IMR-90 (cell line): ENCODE measurements around the gene MNAT1. TPM values are rescaled to one million over a fixed set of nuclear protein-coding genes. Genes with fewer than 3 reads are reported as not detected.

ENCODE experiments used
- ATAC-seq: fragments of 200-7000 bp; cut with Tn5 transposase; 2 replicates; pipeline ENCODE4 v1.9.1; 2020; ENCODE audit warnings: low read depth, mild to moderate bottlenecking, moderate library complexity
- BruUV-seq: library from RNA; stranded (reverse); fragments of 400-500 nt; replicated peaks from 2 replicates; lab custom pipeline; 2021; lab: Mats Ljungman, UMichigan
- CTCF ChIA-PET: fragments of 300-600 bp; formaldehyde crosslinking; extraction: SDS; loops from one replicate; lab custom pipeline; 2021; ENCODE audit warnings: antibody characterized with exemption; lab: Yijun Ruan, JAX
- POLR2A ChIA-PET: fragments of 300-600 bp; sonication (Branson Sonifier 250); formaldehyde crosslinking; loops from one replicate; lab custom pipeline; 2022; ENCODE audit warnings: antibody characterized with exemption; ENCODE audit not compliant: unreplicated experiment; lab: Charles Lee
- DNase-seq: peaks from one replicate; pipeline ENCODE4 v3.0.0; 2013
- H2AFZ ChIP-seq: replicated peaks from 2 replicates; pipeline ENCODE3; 2013; ENCODE audit warnings: low read length, mild to moderate bottlenecking; ENCODE audit not compliant: poor library complexity
- H2AK5ac ChIP-seq: 2 replicates; pipeline ENCODE4 v1.6.1; 2013; ENCODE audit warnings: low read depth, low read length, inconsistent platforms
- H2AK9ac ChIP-seq: replicated peaks from 2 replicates; pipeline ENCODE3; 2013; ENCODE audit warnings: mild to moderate bottlenecking, low read depth, low read length, moderate library complexity; ENCODE audit not compliant: poor library complexity
- H2BK120ac ChIP-seq: 2 replicates; pipeline ENCODE4 v1.6.1; 2013; ENCODE audit warnings: low read depth, low read length, inconsistent platforms
- H2BK15ac ChIP-seq: 3 replicates; pipeline ENCODE4 v1.6.1; 2013; ENCODE audit warnings: low read depth, low read length, inconsistent platforms
- H2BK20ac ChIP-seq: 2 replicates; pipeline ENCODE4 v1.6.1; 2013; ENCODE audit warnings: low read depth, mild to moderate bottlenecking, inconsistent platforms, low read length, moderate library complexity
- H2BK5ac ChIP-seq: 2 replicates; pipeline ENCODE4 v1.6.1; 2013; ENCODE audit warnings: mild to moderate bottlenecking, low read depth, low read length, inconsistent platforms; ENCODE audit not compliant: poor library complexity, severe bottlenecking
- H3K14ac ChIP-seq: replicated peaks from 2 replicates; pipeline ENCODE4 v1.6.1; 2013; ENCODE audit warnings: low read depth, low read length, inconsistent platforms
- H3K18ac ChIP-seq: 2 replicates; pipeline ENCODE4 v1.6.1; 2013; ENCODE audit warnings: low read depth, low read length, control low read depth
- H3K23ac ChIP-seq: 2 replicates; pipeline ENCODE4 v1.6.1; 2013; ENCODE audit warnings: low read depth, low read length, inconsistent platforms
- H3K27ac ChIP-seq: 2 replicates; pipeline ENCODE4 v1.5.1; 2013; ENCODE audit warnings: mild to moderate bottlenecking, control low read depth, low read length; ENCODE audit not compliant: insufficient read depth
- H3K27me3 ChIP-seq: 2 replicates; pipeline ENCODE4 v1.6.1; 2013; ENCODE audit warnings: low read length; ENCODE audit not compliant: control insufficient read depth, insufficient read depth
- H3K36me3 ChIP-seq: 2 replicates; pipeline ENCODE4 v1.6.1; 2013; ENCODE audit warnings: low read length, mixed read lengths; ENCODE audit not compliant: control insufficient read depth, insufficient read depth
- H3K4ac ChIP-seq: 2 replicates; pipeline ENCODE4 v1.6.1; 2013; ENCODE audit warnings: low read depth, low read length, inconsistent platforms
- H3K4me1 ChIP-seq: 2 replicates; pipeline ENCODE4 v1.6.1; 2013; ENCODE audit warnings: low read length, mixed read lengths; ENCODE audit not compliant: control insufficient read depth, insufficient read depth
- H3K4me2 ChIP-seq: 2 replicates; pipeline ENCODE4 v1.6.1; 2013; ENCODE audit warnings: low read depth, mild to moderate bottlenecking, control low read depth, low read length, moderate library complexity
- H3K4me3 ChIP-seq: 2 replicates; pipeline ENCODE4 v1.5.1; 2013; ENCODE audit warnings: low read depth, mild to moderate bottlenecking, control low read depth, low read length, moderate library complexity; ENCODE audit not compliant: insufficient read depth
- H3K56ac ChIP-seq: 2 replicates; pipeline ENCODE4 v1.6.1; 2013; ENCODE audit warnings: low read length, inconsistent platforms; ENCODE audit not compliant: insufficient read depth; ENCODE audit errors: extremely low read depth
- H3K79me1 ChIP-seq, 2 experiments: 2 replicates each; pipeline ENCODE4 v1.6.1; 2013; ENCODE audit warnings: low read length in 2 of 2, inconsistent platforms in 1 of 2, low read depth in 1 of 2
- H3K9ac ChIP-seq: 2 replicates; pipeline ENCODE4 v1.6.1; 2013; ENCODE audit warnings: low read depth, low read length, control low read depth
- H3K9me1 ChIP-seq: 2 replicates; pipeline ENCODE4 v1.6.1; 2013; ENCODE audit warnings: low read length, inconsistent platforms; ENCODE audit not compliant: insufficient read depth
- H3K9me3 ChIP-seq: 2 replicates; pipeline ENCODE4 v1.6.1; 2013; ENCODE audit warnings: low read length; ENCODE audit not compliant: control insufficient read depth, insufficient read depth
- H4K20me1 ChIP-seq: 2 replicates; pipeline ENCODE4 v1.6.1; 2013; ENCODE audit warnings: low read length, inconsistent platforms; ENCODE audit not compliant: insufficient read depth
- H4K5ac ChIP-seq: 2 replicates; pipeline ENCODE4 v1.6.1; 2013; ENCODE audit warnings: mild to moderate bottlenecking, low read depth, low read length, control low read depth
- H4K8ac ChIP-seq, 2 experiments: 2 replicates each; pipeline ENCODE4 v1.6.1; 2013; ENCODE audit warnings: low read depth in 2 of 2, low read length in 2 of 2, control low read depth in 1 of 2, inconsistent platforms in 1 of 2
- H4K91ac ChIP-seq: 2 replicates; pipeline ENCODE4 v1.6.1; 2013; ENCODE audit warnings: low read depth, low read length, inconsistent platforms; ENCODE audit not compliant: insufficient read depth
- CEBPB ChIP-seq: IDR thresholded peaks from 2 replicates; pipeline ENCODE4 v1.6.1; 2012; ENCODE audit warnings: low read depth, low read length, improper control_type of control experiment
- MXI1 ChIP-seq: IDR thresholded peaks from 2 replicates; pipeline ENCODE4 v1.6.1; 2012; ENCODE audit warnings: low read depth, mild to moderate bottlenecking, low read length, moderate library complexity, borderline replicate concordance
- NFE2L2 ChIP-seq: fragments of 150-350 bp; IDR thresholded peaks from 2 replicates; pipeline ENCODE4 v1.6.1; 2016; ENCODE audit warnings: low read depth, mild to moderate bottlenecking, low read length
- RFX5 ChIP-seq: IDR thresholded peaks from 2 replicates; pipeline ENCODE4 v1.8.0; 2012; ENCODE audit warnings: low read depth, mild to moderate bottlenecking, low read length, moderate library complexity
- WGBS, 2 experiments: methylation state at CpG; one replicate each; pipeline versions ENCODE4 v1.1.5 to v1.1.7; 2013; ENCODE audit warnings: missing lambda C conversion rate in 2 of 2; ENCODE audit not compliant: insufficient read length in 1 of 2; ENCODE audit errors: extremely low coverage in 2 of 2; 5-methylcytosine and 5-hydroxymethylcytosine counted together
- dilution Hi-C: fragments of 300-500 bp; cut with HindIII; formaldehyde crosslinking; loops from one replicate; pipeline ENCODE4 v1.14.3; 2018; ENCODE audit warnings: low sequenced_read_pairs; ENCODE audit not compliant: unreplicated experiment
- in situ Hi-C: fragments of 300-500 bp; cut with MboI; formaldehyde crosslinking; loops from 3 replicates; pipeline ENCODE4 v1.14.3; 2019; ENCODE audit warnings: low sequenced_read_pairs, inconsistent platforms, mixed read lengths
- intact Hi-C: fragments of 100-400 bp; cut with micrococcal nuclease; formaldehyde crosslinking; loops from 2 replicates; pipeline ENCODE4 v1.10.0; 2022
- polyA plus RNA-seq, 3 experiments: library from polyadenylated mRNA; depleted of rRNA; stranded (reverse); fragments of >200 nt; gene quantifications; 2 replicates each; pipeline ENCODE4 v1.2.3, GENCODE V29; 2012; ENCODE audit warnings: low replicate concordance in 1 of 3
- total RNA-seq: library from RNA; depleted of rRNA; stranded (reverse); fragments of >200 nt; gene quantifications from 2 replicates; pipeline ENCODE4 v1.2.3, GENCODE V29; 2012
- TF ChIP-seq, protein P1 (sequence below): fragments of 150-350 bp; IDR thresholded peaks from 2 replicates; pipeline ENCODE4 v1.6.1; 2017; ENCODE audit warnings: mild to moderate bottlenecking, antibody characterized with exemption, low read length, low read depth

MNAT1 gene
- total and polyA plus RNA-seq, 2 of the 4 experiments (the other 2 are of a cell fraction), result 48.2 to 53.0 TPM

DNA sequence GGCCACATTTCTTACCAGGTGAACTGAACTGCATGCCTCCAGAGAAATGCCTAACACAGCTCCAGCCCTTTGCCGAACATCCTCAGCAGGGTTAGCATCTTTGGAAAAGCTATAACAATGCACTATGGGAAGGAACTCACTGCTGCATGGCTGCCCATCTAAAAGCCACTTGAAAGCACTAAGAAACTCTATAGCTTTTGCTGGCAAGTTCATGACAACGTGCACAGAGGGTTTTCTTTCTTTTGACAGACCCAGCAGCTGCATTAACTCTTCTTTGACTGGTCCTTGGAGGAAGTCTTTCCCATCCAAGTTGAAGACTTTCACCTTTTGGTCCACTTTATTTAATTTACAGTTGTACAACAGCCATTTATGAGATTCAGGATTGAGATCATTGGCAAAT lies 241.0 kb downstream of the MNAT1 start:
- peaks cover 3% of the 10 kb centered on the region; the same call in 1 of the 2 replicates for H3K4me1 ChIP-seq
- no peak overlapping the region for H2AK5ac ChIP-seq
- in situ Hi-C loops (loop anchor here (25.0 kb wide), 1 partner anchor 338 kb away; the partner anchor contains the start of gene SIX1), intact Hi-C loops (no loop called here), dilution Hi-C loops (no loop called here)
- no peak overlapping the region for H3K27ac ChIP-seq
- 100% methylated on average over 1 of the region's 2 CpGs; no CpG with 5 or more reads in 1 of the 2 experiments for WGBS, 2 experiments
- no peak overlapping the region for H3K56ac ChIP-seq
- no peak overlapping the region for H4K91ac ChIP-seq
- no peak overlapping the region for H3K4ac ChIP-seq
- H3K9me3 ChIP-seq, result no peaks in the 10 kb centered on the region
- no TSS peak for BruUV-seq
- TF ChIP-seq, protein P1, sequence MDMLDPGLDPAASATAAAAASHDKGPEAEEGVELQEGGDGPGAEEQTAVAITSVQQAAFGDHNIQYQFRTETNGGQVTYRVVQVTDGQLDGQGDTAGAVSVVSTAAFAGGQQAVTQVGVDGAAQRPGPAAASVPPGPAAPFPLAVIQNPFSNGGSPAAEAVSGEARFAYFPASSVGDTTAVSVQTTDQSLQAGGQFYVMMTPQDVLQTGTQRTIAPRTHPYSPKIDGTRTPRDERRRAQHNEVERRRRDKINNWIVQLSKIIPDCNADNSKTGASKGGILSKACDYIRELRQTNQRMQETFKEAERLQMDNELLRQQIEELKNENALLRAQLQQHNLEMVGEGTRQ, result no peak
- TF ChIP-seq CEBPB, result no peak
- TF ChIP-seq NFE2L2, result no peak
- no peak for TF ChIP-seq MXI1
- TF ChIP-seq RFX5, result no peak
- ChIA-PET CTCF (no interaction called here), POLR2A (no interaction called here)
- no peak overlapping the region for H2AFZ ChIP-seq
- no peak overlapping the region for H2AK9ac ChIP-seq
- no peak overlapping the region for H2BK120ac ChIP-seq
- no peaks in the 10 kb centered on the region for H4K20me1 ChIP-seq
- H2BK15ac ChIP-seq, result no peak overlapping the region
- H4K8ac ChIP-seq, result no peak overlapping the region
- no peak overlapping the region for H3K23ac ChIP-seq
- H4K5ac ChIP-seq, result no peak overlapping the region
- H3K14ac ChIP-seq, result no peak overlapping the region
- ATAC-seq (no peak), DNase-seq (no peak)
- H3K36me3 ChIP-seq, result peaks cover 10% of the 10 kb centered on the region
- H3K4me3 ChIP-seq, result no peak overlapping the region
- no peak overlapping the region for H3K4me2 ChIP-seq
- H3K79me1 ChIP-seq, result peaks cover 14 to 37% of the 10 kb centered on the region in 2 experiments
- H3K9me1 ChIP-seq, result 0 out of 2 replicates have a peak, but pooled peaks cover 3% of the 10 kb centered on the region
- no peak overlapping the region for H2BK5ac ChIP-seq
- no peak overlapping the region for H3K18ac ChIP-seq
- no peaks in the 10 kb centered on the region for H3K27me3 ChIP-seq
- no peak overlapping the region for H3K9ac ChIP-seq
- no peak overlapping the region for H2BK20ac ChIP-seq
